Calu3 (cell line): ENCODE data around the gene ZNF407. TPM values are rescaled to one million over a fixed set of nuclear protein-coding genes. Genes with fewer than 3 reads are reported as not detected.

Experiments used
- BruUV-seq: library from RNA; stranded (reverse); fragments of 400-500 nt; replicated peaks from 2 replicates; lab custom pipeline; 2021; lab: Mats Ljungman, UMichigan
- CTCF ChIA-PET: fragments of 300-600 bp; sonication (Branson Sonifier 250); formaldehyde crosslinking; loops from one replicate; lab custom pipeline; 2022; ENCODE audit warnings: antibody characterized with exemption; lab: Charles Lee
- DNase-seq: peaks from one replicate; pipeline ENCODE4 v3.0.0; 2022
- H3K27ac Mint-ChIP-seq: one replicate; pipeline ENCODE4 v1.8.0; 2022; ENCODE audit warnings: mixed read lengths; ENCODE audit not compliant: unreplicated experiment
- H3K27me3 Mint-ChIP-seq: one replicate; pipeline ENCODE4 v1.8.0; 2022; ENCODE audit warnings: mixed read lengths; ENCODE audit not compliant: unreplicated experiment
- H3K36me3 Mint-ChIP-seq: one replicate; pipeline ENCODE4 v1.8.0; 2022; ENCODE audit warnings: mild to moderate bottlenecking, moderate library complexity, mixed read lengths; ENCODE audit not compliant: insufficient read depth, unreplicated experiment
- H3K4me1 Mint-ChIP-seq: one replicate; pipeline ENCODE4 v1.8.0; 2022; ENCODE audit warnings: mild to moderate bottlenecking, low read depth, mixed read lengths; ENCODE audit not compliant: unreplicated experiment
- H3K4me3 Mint-ChIP-seq: one replicate; pipeline ENCODE4 v1.8.0; 2022; ENCODE audit warnings: mild to moderate bottlenecking, low read depth, moderate library complexity, mixed read lengths; ENCODE audit not compliant: unreplicated experiment
- H3K9me3 Mint-ChIP-seq: one replicate; pipeline ENCODE4 v1.8.0; 2022; ENCODE audit warnings: low read depth, mixed read lengths; ENCODE audit not compliant: unreplicated experiment
- CTCF ChIP-seq: fragments of 200-600 bp; IDR thresholded peaks from one replicate; pipeline ENCODE4 v1.8.0; 2022; ENCODE audit warnings: antibody characterized with exemption; ENCODE audit not compliant: unreplicated experiment
- intact Hi-C: fragments of 100-400 bp; cut with micrococcal nuclease; formaldehyde crosslinking; loops from one replicate; pipeline ENCODE4 v1.10.0; 2022; ENCODE audit not compliant: unreplicated experiment
- total RNA-seq: library from RNA; stranded (reverse); gene quantifications from 2 replicates; pipeline ENCODE4 v1.2.3, GENCODE V29; 2022

ZNF407 gene
- total RNA-seq, 1 experiment from 2014 or later = 17.4 TPM

GRCh38 chr18:74856434-74856833 lies 258.8 kb downstream of the ZNF407 start:
- H3K27me3 Mint-ChIP-seq = no peaks in the 10 kb centered on the region
- H3K4me1 Mint-ChIP-seq = no peaks in the 10 kb centered on the region

GRCh38 chr18:74856928-74857327 lies 259.3 kb downstream of the ZNF407 start:
- Mint-ChIP-seq H3K27me3 (no peaks in the 10 kb centered on the region), H3K36me3 (no peaks in the 10 kb centered on the region), H3K27ac (no peak overlapping the region), H3K4me1 (no peaks in the 10 kb centered on the region), H3K4me3 (no peak overlapping the region), H3K9me3 (no peaks in the 10 kb centered on the region)
- CTCF ChIA-PET = no interaction called here
- intact Hi-C loops = no loop called here
- no TSS peak for BruUV-seq
- no peak for DNase-seq
- TF ChIP-seq CTCF = no peak

More at GRCh38 chr18:74856434-74856833, 258.8 kb downstream of the ZNF407 start:
- intact Hi-C loops = no loop called here
- DNase-seq = no peak
- H3K36me3 Mint-ChIP-seq = no peaks in the 10 kb centered on the region
- TF ChIP-seq CTCF = no peak
- H3K27ac Mint-ChIP-seq = no peak overlapping the region
- H3K4me3 Mint-ChIP-seq = no peak overlapping the region
- H3K9me3 Mint-ChIP-seq = no peaks in the 10 kb centered on the region
- CTCF ChIA-PET = no interaction called here
- no TSS peak for BruUV-seq

DNA sequence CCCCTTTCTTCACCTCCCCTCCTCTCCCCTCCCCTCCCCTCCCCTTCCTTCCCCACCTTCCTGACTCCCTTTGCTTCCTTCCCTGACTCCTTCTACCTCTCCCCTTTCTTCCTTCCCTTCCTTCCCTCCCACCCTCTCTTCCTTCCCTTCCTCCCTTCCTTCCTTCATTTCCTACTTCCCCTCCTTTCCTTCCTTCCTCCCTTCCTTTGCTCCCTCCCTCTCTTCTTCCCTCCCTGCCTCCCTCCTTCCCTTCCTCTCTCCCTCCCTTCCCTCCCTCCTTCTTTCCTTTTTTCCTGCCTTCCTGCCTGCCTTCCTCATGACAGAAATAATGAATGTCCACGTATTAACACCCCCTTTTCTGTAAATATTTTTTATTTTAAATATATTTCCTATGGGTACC lies 260.2 kb downstream of the ZNF407 start:
- CTCF ChIA-PET = interaction anchor here (0.9 kb wide), 1 partner anchor 663 kb away, joined by 10 read pairs; no protein-coding TSS in a partner anchor
- Mint-ChIP-seq H3K9me3 (no peaks in the 10 kb centered on the region), H3K27me3 (no peaks in the 10 kb centered on the region), H3K4me1 (no peaks in the 10 kb centered on the region), H3K36me3 (no peaks in the 10 kb centered on the region), H3K4me3 (no peak overlapping the region), H3K27ac (no peak overlapping the region)
- TF ChIP-seq CTCF = no peak
- no peak for DNase-seq
- intact Hi-C loops = no loop called here
- no TSS peak for BruUV-seq

DNA sequence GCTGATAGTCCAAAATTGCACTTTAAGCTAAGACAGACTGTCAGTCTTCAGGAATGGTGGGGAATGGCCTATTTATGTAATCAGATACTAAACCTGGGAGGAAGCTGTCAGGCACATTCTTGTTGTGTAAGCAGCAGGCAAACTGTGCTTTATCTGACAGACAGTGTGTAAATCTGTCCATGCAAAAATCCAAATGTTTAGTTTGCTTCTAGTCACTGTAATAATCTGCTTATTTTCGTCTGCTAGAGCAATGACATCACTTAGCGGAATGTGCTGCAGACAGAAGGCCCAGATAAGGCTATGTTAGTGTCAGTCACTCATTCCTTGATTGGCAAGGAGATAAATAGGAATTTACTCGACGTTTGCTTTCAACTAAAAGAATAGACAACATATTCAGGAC lies 263.5 kb downstream of the ZNF407 start:
- no peaks in the 10 kb centered on the region for H3K36me3 Mint-ChIP-seq
- no peak overlapping the region for H3K4me3 Mint-ChIP-seq
- CTCF ChIA-PET = no interaction called here
- no peaks in the 10 kb centered on the region for H3K9me3 Mint-ChIP-seq
- DNase-seq = no peak
- TF ChIP-seq CTCF = no peak
- H3K4me1 Mint-ChIP-seq = no peaks in the 10 kb centered on the region
- no peak overlapping the region for H3K27ac Mint-ChIP-seq
- H3K27me3 Mint-ChIP-seq = no peaks in the 10 kb centered on the region
- intact Hi-C loops = no loop called here
- BruUV-seq = no TSS peak
